GM23338 (cell line): Measurements from ENCODE around the gene CD226. TPM values are rescaled to one million over a fixed set of nuclear protein-coding genes. Genes with fewer than 3 reads are reported as not detected.

Experiments
- ATAC-seq: fragments of 200-7000 bp; cut with Tn5 transposase; 3 replicates; pipeline ENCODE4 v1.9.1; 2020
- DNase-seq: peaks from one replicate; pipeline ENCODE4 v3.0.0-alpha.2; 2015; ENCODE audit warnings: low spot score
- H2AFZ ChIP-seq: fragments of 200-600 bp; sonication (generic); 2 replicates; pipeline ENCODE4 v1.8.0; 2016; ENCODE audit warnings: antibody characterized with exemption, mild to moderate bottlenecking, moderate library complexity
- H3F3A ChIP-seq: fragments of 200-600 bp; sonication (generic); replicated peaks from 2 replicates; pipeline ENCODE4 v1.8.0; 2017; ENCODE audit warnings: antibody characterized with exemption, mixed run types, low read depth
- H3K27ac ChIP-seq: fragments of 200-600 bp; sonication (generic); 2 replicates; pipeline ENCODE4 v1.6.1; 2016; ENCODE audit warnings: low read depth
- H3K27me3 ChIP-seq: fragments of 200-600 bp; sonication (generic); 2 replicates; pipeline ENCODE4 v1.8.0; 2016; ENCODE audit warnings: mild to moderate bottlenecking, mixed run types, moderate library complexity; ENCODE audit not compliant: insufficient read depth
- H3K36me3 ChIP-seq: fragments of 200-600 bp; sonication (generic); 2 replicates; pipeline ENCODE4 v1.8.0; 2016; ENCODE audit warnings: mild to moderate bottlenecking; ENCODE audit not compliant: insufficient read depth
- H3K4me1 ChIP-seq: fragments of 200-600 bp; sonication (generic); 2 replicates; pipeline ENCODE4 v1.8.0; 2016; ENCODE audit warnings: mild to moderate bottlenecking, moderate library complexity; ENCODE audit not compliant: insufficient read depth
- H3K4me2 ChIP-seq: fragments of 200-600 bp; sonication (generic); 2 replicates; pipeline ENCODE4 v1.7.1; 2017; ENCODE audit warnings: mixed run types
- H3K4me3 ChIP-seq: fragments of 200-600 bp; sonication (generic); 2 replicates; pipeline ENCODE4 v1.6.1; 2016; ENCODE audit warnings: mixed run types
- H3K79me2 ChIP-seq: fragments of 200-600 bp; sonication (generic); replicated peaks from 2 replicates; pipeline ENCODE4 v1.8.0; 2017; ENCODE audit warnings: mild to moderate bottlenecking; ENCODE audit not compliant: insufficient read depth
- H3K9me2 ChIP-seq: fragments of 200-600 bp; sonication (generic); 2 replicates; pipeline ENCODE4 v1.8.0; 2017; ENCODE audit not compliant: insufficient read depth
- H4K20me1 ChIP-seq: fragments of 200-600 bp; sonication (generic); replicated peaks from 2 replicates; pipeline ENCODE4 v1.8.0; 2017; ENCODE audit warnings: mild to moderate bottlenecking; ENCODE audit not compliant: insufficient read depth
- H3K27ac Mint-ChIP-seq: 2 replicates; pipeline ENCODE4 v1.8.0; 2020; ENCODE audit warnings: inconsistent platforms, mild to moderate bottlenecking, moderate library complexity, mixed read lengths
- H3K27me3 Mint-ChIP-seq: 3 replicates; pipeline ENCODE4 v1.8.0; 2022; ENCODE audit warnings: low read depth, mild to moderate bottlenecking, moderate library complexity, mixed read lengths, inconsistent platforms; ENCODE audit not compliant: insufficient read depth, poor library complexity
- H3K36me3 Mint-ChIP-seq: 3 replicates; pipeline ENCODE4 v1.8.0; 2021; ENCODE audit warnings: low read depth, mild to moderate bottlenecking, inconsistent platforms, moderate library complexity, mixed read lengths
- H3K4me1 Mint-ChIP-seq: 3 replicates; pipeline ENCODE4 v1.8.0; 2020; ENCODE audit warnings: mild to moderate bottlenecking, inconsistent platforms, mixed read lengths
- H3K4me3 Mint-ChIP-seq: 3 replicates; pipeline ENCODE4 v1.8.0; 2021; ENCODE audit warnings: moderate library complexity, mild to moderate bottlenecking, inconsistent platforms, mixed read lengths
- H3K9me3 Mint-ChIP-seq: 3 replicates; pipeline ENCODE4 v1.8.0; 2020; ENCODE audit warnings: moderate library complexity, mild to moderate bottlenecking, inconsistent platforms, mixed read lengths
- CREB1 ChIP-seq: fragments of 250-450 bp; sonication (Bioruptor Pico); IDR thresholded peaks from 2 replicates; pipeline ENCODE4 v1.5.0; 2020; ENCODE audit warnings: low read depth, mild to moderate bottlenecking, moderate library complexity
- CTCF ChIP-seq, 2 experiments: fragments of 200-600 bp in 1 of 2; sonication (generic) in 1 of 2; conservative IDR thresholded peaks; 2 replicates each; pipeline versions ENCODE4 v1.5.1 to v1.6.1; 2016 to 2017; ENCODE audit warnings: antibody characterized with exemption in 2 of 2, low read depth in 2 of 2, mild to moderate bottlenecking in 2 of 2, moderate library complexity in 1 of 2
- ETS1 ChIP-seq: IDR thresholded peaks from 2 replicates; pipeline ENCODE4 v1.6.1; 2016; ENCODE audit warnings: antibody characterized with exemption
- NANOG ChIP-seq: IDR thresholded peaks from 2 replicates; pipeline ENCODE4 v1.6.1; 2016; ENCODE audit warnings: antibody characterized with exemption, borderline replicate concordance
- POLR2AphosphoS5 ChIP-seq: IDR thresholded peaks from 2 replicates; pipeline ENCODE4 v1.6.1; 2016; ENCODE audit warnings: antibody characterized with exemption, low read depth
- ZNF114 ChIP-seq: fragments of 250-450 bp; sonication (Bioruptor Pico); IDR thresholded peaks from 2 replicates; pipeline ENCODE4 v1.5.0; 2020; ENCODE audit warnings: mild to moderate bottlenecking, moderate library complexity
- ZNF462 ChIP-seq: fragments of 250-450 bp; sonication (Bioruptor Pico); IDR thresholded peaks from 2 replicates; pipeline ENCODE4 v1.5.0; 2020; ENCODE audit warnings: mild to moderate bottlenecking, moderate library complexity
- polyA plus RNA-seq: library from polyadenylated mRNA; unstranded; fragments of >200 nt; fragmentation: Nextera tagmentation; extraction: Ambion mirVana; gene quantifications from 2 replicates; pipeline ENCODE4 v1.2.1, GENCODE V29; 2016
- total RNA-seq: library from RNA; depleted of rRNA; stranded (reverse); fragments of >200 nt; shearing (Covaris generic); gene quantifications from 2 replicates; pipeline ENCODE4 v1.2.3, GENCODE V29; 2014
- TF ChIP-seq, protein P1 (sequence below): IDR thresholded peaks from one replicate; pipeline ENCODE4 v1.6.1; 2018; ENCODE audit warnings: antibody characterized with exemption; ENCODE audit not compliant: unreplicated experiment

CD226 gene
- total and polyA plus RNA-seq, 2 experiments from 2014 or later, result not detected

- H3K36me3 Mint-ChIP-seq, result no peaks in the 10 kb centered on the region; the same call in 1 of the 3 replicates
- H3K36me3 ChIP-seq, result no peaks in the 10 kb centered on the region
- no peak for TF ChIP-seq ZNF114 (CRISPR knock-in tag)
- no peak for TF ChIP-seq POLR2AphosphoS5
- no peak for TF ChIP-seq NANOG
- no peak for TF ChIP-seq ETS1
- H3K4me1 ChIP-seq, result no peaks in the 10 kb centered on the region
- no peak overlapping the region for H2AFZ ChIP-seq
- H3K9me2 ChIP-seq, result peaks cover 6% of the 10 kb centered on the region
- H3F3A ChIP-seq, result no peaks in the 10 kb centered on the region
- no peak overlapping the region for H3K27ac ChIP-seq
- H3K79me2 ChIP-seq, result no peaks in the 10 kb centered on the region
- ATAC-seq (no peak), DNase-seq (no peak)
- H4K20me1 ChIP-seq, result no peaks in the 10 kb centered on the region
- no peaks in the 10 kb centered on the region for H3K27me3 Mint-ChIP-seq
- H3K9me3 Mint-ChIP-seq, result no peaks in the 10 kb centered on the region
- no peak overlapping the region for H3K27ac Mint-ChIP-seq
- no peak overlapping the region for H3K4me3 Mint-ChIP-seq
- H3K27me3 ChIP-seq, result no peaks in the 10 kb centered on the region
- no peak overlapping the region for H3K4me3 ChIP-seq
- no peak overlapping the region for H3K4me2 ChIP-seq
- H3K4me1 Mint-ChIP-seq, result peaks cover 12% of the 10 kb centered on the region
Measured at GRCh38 chr18:69872661-69873060, 75.0 kb downstream of the CD226 start.

- ATAC-seq, result no peak
- TF ChIP-seq ZNF462 (CRISPR knock-in tag), result no peak
- TF ChIP-seq ETS1, result no peak
- TF ChIP-seq CREB1, result no peak
- TF ChIP-seq, protein P1, sequence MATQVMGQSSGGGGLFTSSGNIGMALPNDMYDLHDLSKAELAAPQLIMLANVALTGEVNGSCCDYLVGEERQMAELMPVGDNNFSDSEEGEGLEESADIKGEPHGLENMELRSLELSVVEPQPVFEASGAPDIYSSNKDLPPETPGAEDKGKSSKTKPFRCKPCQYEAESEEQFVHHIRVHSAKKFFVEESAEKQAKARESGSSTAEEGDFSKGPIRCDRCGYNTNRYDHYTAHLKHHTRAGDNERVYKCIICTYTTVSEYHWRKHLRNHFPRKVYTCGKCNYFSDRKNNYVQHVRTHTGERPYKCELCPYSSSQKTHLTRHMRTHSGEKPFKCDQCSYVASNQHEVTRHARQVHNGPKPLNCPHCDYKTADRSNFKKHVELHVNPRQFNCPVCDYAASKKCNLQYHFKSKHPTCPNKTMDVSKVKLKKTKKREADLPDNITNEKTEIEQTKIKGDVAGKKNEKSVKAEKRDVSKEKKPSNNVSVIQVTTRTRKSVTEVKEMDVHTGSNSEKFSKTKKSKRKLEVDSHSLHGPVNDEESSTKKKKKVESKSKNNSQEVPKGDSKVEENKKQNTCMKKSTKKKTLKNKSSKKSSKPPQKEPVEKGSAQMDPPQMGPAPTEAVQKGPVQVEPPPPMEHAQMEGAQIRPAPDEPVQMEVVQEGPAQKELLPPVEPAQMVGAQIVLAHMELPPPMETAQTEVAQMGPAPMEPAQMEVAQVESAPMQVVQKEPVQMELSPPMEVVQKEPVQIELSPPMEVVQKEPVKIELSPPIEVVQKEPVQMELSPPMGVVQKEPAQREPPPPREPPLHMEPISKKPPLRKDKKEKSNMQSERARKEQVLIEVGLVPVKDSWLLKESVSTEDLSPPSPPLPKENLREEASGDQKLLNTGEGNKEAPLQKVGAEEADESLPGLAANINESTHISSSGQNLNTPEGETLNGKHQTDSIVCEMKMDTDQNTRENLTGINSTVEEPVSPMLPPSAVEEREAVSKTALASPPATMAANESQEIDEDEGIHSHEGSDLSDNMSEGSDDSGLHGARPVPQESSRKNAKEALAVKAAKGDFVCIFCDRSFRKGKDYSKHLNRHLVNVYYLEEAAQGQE, result no peak
- TF ChIP-seq CTCF (conservative IDR thresholded peaks at IDR 0.05; ENCODE audit: low read depth in 2 of 2), result no peak
- TF ChIP-seq POLR2AphosphoS5, result no peak
Measured at GRCh38 chr18:69871363-69871762, 76.3 kb downstream of the CD226 start.

More at GRCh38 chr18:69871363-69871762, 76.3 kb downstream of the CD226 start:
- no peak overlapping the region for H3K4me3 ChIP-seq
- H3K36me3 ChIP-seq, result no peaks in the 10 kb centered on the region
- H3K4me1 ChIP-seq, result no peaks in the 10 kb centered on the region
- H3K79me2 ChIP-seq, result no peaks in the 10 kb centered on the region
- no peaks in the 10 kb centered on the region for H3K9me2 ChIP-seq
- H3K27ac ChIP-seq, result no peak overlapping the region
- H3K9me3 Mint-ChIP-seq, result no peaks in the 10 kb centered on the region
- H3K4me2 ChIP-seq, result no peak overlapping the region
- DNase-seq, result no peak
- H4K20me1 ChIP-seq, result no peaks in the 10 kb centered on the region
- H3K27ac Mint-ChIP-seq, result no peak overlapping the region
- H3K27me3 Mint-ChIP-seq, result no peaks in the 10 kb centered on the region
- H3K36me3 Mint-ChIP-seq, result no peaks in the 10 kb centered on the region
- peaks cover 7% of the 10 kb centered on the region; the same call in 2 of the 3 replicates for H3K4me1 Mint-ChIP-seq
- no peaks in the 10 kb centered on the region for H3F3A ChIP-seq
- no peak overlapping the region for H2AFZ ChIP-seq
- H3K27me3 ChIP-seq, result no peaks in the 10 kb centered on the region
- H3K4me3 Mint-ChIP-seq, result no peak overlapping the region
